Thyroid gland (tissue), 4 donors: ENCODE data around the gene RPLP2. TPM values are rescaled to one million over a fixed set of nuclear protein-coding genes. Genes with fewer than 3 reads are reported as not detected.
A peak's percentile ranks its signal among the peaks of the same experiment; 100 is the strongest.

Experiments used
- DNase-seq, 2 donors: peaks; one replicate each; pipeline ENCODE4 v3.0.0-alpha.2; 2019
- H3K27ac ChIP-seq, 3 donors: fragments of 200-600 bp; sonication (generic); 1 replicate in 2 of 3; 2 replicates in 1 of 3; pipeline ENCODE4 v1.5.1; 2016 to 2019; ENCODE audit warnings: mild to moderate bottlenecking in 1 of 3, moderate library complexity in 1 of 3
- H3K27me3 ChIP-seq: fragments of 200-600 bp; sonication (generic); one replicate; pipeline ENCODE4 v1.5.1; 2019
- H3K36me3 ChIP-seq, 2 donors: fragments of 200-600 bp; sonication (generic); one replicate each; pipeline ENCODE4 v1.5.1; 2016 to 2019
- H3K4me1 ChIP-seq, 2 donors: fragments of 200-600 bp; sonication (generic); one replicate each; pipeline ENCODE4 v1.5.1; 2017 to 2019
- H3K4me3 ChIP-seq, 3 donors: fragments of 200-600 bp; sonication (generic); replicated peaks in 1 of 3; 1 replicate in 2 of 3; 2 replicates in 1 of 3; pipeline ENCODE4 v1.5.1; 2016; ENCODE audit warnings: mild to moderate bottlenecking in 1 of 3
- H3K9me3 ChIP-seq: fragments of 200-600 bp; sonication (generic); one replicate; pipeline ENCODE4 v1.5.1; 2017
- CTCF ChIP-seq, 6 experiments: fragments of 200-600 bp in 3 of 6; fragments of 450-650 bp in 3 of 6; sonication (generic) in 3 of 6; IDR thresholded peaks; one replicate each; pipeline ENCODE4 v1.5.1; 2016 to 2019; ENCODE audit warnings: antibody characterized with exemption in 6 of 6, mild to moderate bottlenecking in 2 of 6, inconsistent platforms in 1 of 6, moderate library complexity in 1 of 6
- POLR2A ChIP-seq, 2 donors: fragments of 450-650 bp; IDR thresholded peaks; one replicate each; pipeline ENCODE4 v1.6.1; 2017; ENCODE audit warnings: antibody characterized with exemption in 2 of 2, mild to moderate bottlenecking in 2 of 2, moderate library complexity in 1 of 2
- WGBS, 2 donors: methylation state at CpG; one replicate each; pipeline ENCODE4 v1.1.5; 2017; 5-methylcytosine and 5-hydroxymethylcytosine counted together
- intact Hi-C: fragments of 100-400 bp; cut with DNase I; formaldehyde crosslinking; loops from one replicate; pipeline ENCODE4 v1.15.1; 2023
- total RNA-seq, 4 donors: library from RNA; depleted of rRNA; stranded (reverse); fragments of >200 nt; gene quantifications; one replicate each; pipeline ENCODE4 v1.2.3, GENCODE V29; 2016

The RPLP2 gene
- total RNA-seq, 4 donors from 2014 or later = 172 to 526 (median 290) TPM

DNA sequence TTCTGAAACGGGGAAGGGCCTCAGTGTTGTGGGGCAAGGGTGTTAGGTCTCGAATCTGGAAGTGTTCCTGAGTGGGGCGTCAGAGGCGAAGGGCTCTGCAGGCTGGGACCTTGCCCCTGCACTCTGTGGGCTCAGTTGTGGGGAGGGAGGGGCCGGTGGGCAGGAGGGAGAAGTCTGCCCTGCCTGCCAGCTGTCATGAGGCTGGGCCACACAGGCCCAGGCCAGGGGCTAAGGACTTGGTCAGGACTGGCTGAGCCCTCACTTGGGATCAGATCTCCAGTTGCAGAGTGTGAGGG lies 18.1 kb downstream of the RPLP2 start, which contains the start of gene CRACR2B:
Gene CRACR2B (plus strand): TSS at position 23 of the 296 bp plus-strand sequence. CDS start 689 bp downstream, outside the sequence.
- peak within 1 kb of the TSS in 2 of 3 donors; percentile 49 to 56 for H3K27ac ChIP-seq
- peaks cover 51 to 59% of the 10 kb centered on the region in 2 donors for H3K4me1 ChIP-seq
- 54 to 67% methylated on average over 5 of the region's 5 CpGs for WGBS, 2 donors
- no peak for DNase-seq
- TF ChIP-seq POLR2A (IDR thresholded peaks at IDR 0.05) (no peak), CTCF (IDR thresholded peaks at IDR 0.05) (no peak)
- H3K9me3 ChIP-seq = no peaks in the 10 kb centered on the region
- H3K27me3 ChIP-seq = no peaks in the 10 kb centered on the region
- peaks cover 24 to 27% of the 10 kb centered on the region in 2 donors for H3K36me3 ChIP-seq
- peak within 1 kb of the TSS in 1 of 3 donors; percentile 36 for H3K4me3 ChIP-seq
- intact Hi-C loops = loop anchor here (10.0 kb wide), 1 partner anchor 87 kb away; the partner anchor contains the start of gene CHID1

DNA sequence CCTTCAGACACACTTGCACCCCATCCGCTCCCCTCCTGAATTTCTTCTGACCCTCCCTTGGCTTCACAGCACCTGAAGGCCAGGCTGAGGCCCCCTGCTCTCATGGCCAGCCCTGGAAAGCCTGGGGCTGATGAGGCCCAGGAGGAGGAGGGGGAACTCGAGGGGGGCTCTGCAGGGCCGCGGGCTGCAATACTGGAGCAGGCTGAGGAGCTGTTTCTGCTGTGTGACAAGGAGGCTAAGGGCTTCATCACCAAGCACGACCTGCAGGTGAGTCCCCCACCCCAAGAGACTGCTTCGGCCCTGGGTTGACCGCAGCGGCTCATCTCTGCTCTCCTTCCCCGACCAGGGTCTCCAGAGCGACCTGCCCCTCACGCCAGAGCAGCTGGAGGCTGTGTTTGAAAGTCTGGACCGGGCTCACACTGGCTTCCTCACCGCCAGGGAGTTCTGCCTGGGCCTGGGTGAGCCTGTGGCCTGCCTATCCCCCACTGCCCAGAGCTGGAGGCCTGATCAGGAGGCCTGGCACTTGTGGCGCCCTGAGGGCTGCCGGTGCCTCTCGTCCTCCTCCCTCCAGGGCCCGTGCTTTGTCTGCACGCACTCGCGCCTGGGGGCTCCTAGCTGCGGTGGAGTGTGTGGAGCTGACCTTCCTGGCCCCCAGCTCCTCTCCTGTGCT lies 18.9 kb downstream of the RPLP2 start:
- intact Hi-C loops = loop anchor here (10.0 kb wide), 1 partner anchor 86 kb away; the partner anchor contains the start of gene CHID1
- no peaks in the 10 kb centered on the region for H3K27me3 ChIP-seq
- peak overlapping the region in 2 of 3 donors; percentile 49 to 56 for H3K27ac ChIP-seq
- H3K4me3 ChIP-seq = no peak overlapping the region
- H3K4me1 ChIP-seq = peaks cover 55 to 62% of the 10 kb centered on the region in 2 donors
- H3K36me3 ChIP-seq = peaks cover 16 to 21% of the 10 kb centered on the region in 2 donors
- DNase-seq = no peak
- no peaks in the 10 kb centered on the region for H3K9me3 ChIP-seq
- WGBS, 2 donors = 75 to 76% methylated on average over 9 to 15 of the region's 21 CpGs
- no peak for TF ChIP-seq POLR2A (IDR thresholded peaks at IDR 0.05)
- TF ChIP-seq CTCF (IDR thresholded peaks at IDR 0.05) = no peak

DNA sequence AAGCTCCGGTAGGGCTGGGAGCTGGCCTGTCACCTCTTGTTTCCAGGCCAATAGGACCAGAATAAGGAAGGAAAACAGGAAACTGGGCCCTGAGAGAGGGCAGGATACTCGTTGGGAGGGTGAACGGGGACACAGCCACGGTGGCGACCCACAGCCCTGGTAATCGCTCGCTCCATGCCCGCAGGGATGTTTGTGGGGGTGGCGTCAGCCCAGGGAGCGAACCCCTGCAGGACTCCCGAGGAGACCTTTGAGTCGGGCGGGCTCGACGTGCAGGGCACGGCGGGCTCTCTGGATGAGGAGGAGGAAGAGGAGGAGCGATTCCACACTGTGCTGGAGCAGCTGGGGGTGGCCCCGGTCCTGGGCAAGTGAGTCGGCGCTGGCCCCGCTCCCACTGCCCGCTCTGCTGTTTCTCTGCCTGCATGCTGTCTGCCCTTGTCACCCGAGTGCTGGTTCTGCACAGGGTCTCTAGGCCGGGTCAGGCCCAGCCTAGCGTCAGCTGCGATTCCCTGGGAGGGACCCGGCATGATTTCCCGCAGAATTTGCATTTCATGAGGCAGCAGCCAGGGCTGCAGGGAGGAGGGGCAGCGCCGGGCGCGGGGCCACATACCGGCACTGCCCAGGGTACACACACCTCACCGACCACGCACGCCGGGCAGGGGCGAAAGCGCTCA lies 19.5 kb downstream of the RPLP2 start:
- WGBS, 2 donors = 32 to 49% methylated on average over 8 to 16 of the region's 40 CpGs
- Histone ChIP-seq H3K36me3 (peaks cover 11 to 15% of the 10 kb centered on the region in 2 donors), H3K4me3 (peak overlapping the region in 1 of 3 donors; percentile 23), H3K27ac (peak overlapping the region in 2 of 3 donors; percentile 27 to 49), H3K9me3 (no peaks in the 10 kb centered on the region), H3K27me3 (no peaks in the 10 kb centered on the region), H3K4me1 (peaks cover 61 to 69% of the 10 kb centered on the region in 2 donors)
- TF ChIP-seq POLR2A (IDR thresholded peaks at IDR 0.05) (no peak), CTCF (IDR thresholded peaks at IDR 0.05) (no peak)
- intact Hi-C loops = loop anchor here (10.0 kb wide), 1 partner anchor 85 kb away; the partner anchor contains the start of gene CHID1
- DNase-seq = peak in 1 of 2 donors; percentile 43

GRCh38 chr11:829847-830294 lies 20.1 kb downstream of the RPLP2 start:
- Histone ChIP-seq H3K36me3 (peaks cover 5 to 9% of the 10 kb centered on the region in 2 donors), H3K9me3 (no peaks in the 10 kb centered on the region), H3K4me1 (peaks cover 67 to 75% of the 10 kb centered on the region in 2 donors), H3K4me3 (peak overlapping the region in 1 of 3 donors; percentile 23), H3K27ac (peak overlapping the region in 2 of 3 donors; percentile 12 to 27), H3K27me3 (no peaks in the 10 kb centered on the region)
- DNase-seq = no peak
- 2 to 24% methylated on average over 5 to 20 of the region's 39 CpGs for WGBS, 2 donors
- TF ChIP-seq POLR2A (IDR thresholded peaks at IDR 0.05) = no peak
- no peak for TF ChIP-seq CTCF (IDR thresholded peaks at IDR 0.05)
- intact Hi-C loops = loop anchor here (10.0 kb wide), 1 partner anchor 85 kb away; the partner anchor contains the start of gene CHID1
